HG02759 (cell line): ENCODE measurements around the gene MID2.
"Not testable (repeated sequence)": the region's sequence is repeated elsewhere in the genome, so short reads cannot be mapped to it uniquely, and the experiment has no call there.

Experiments
- ATAC-seq: cut with Tn5 transposase; IDR thresholded peaks from one replicate; pipeline ENCODE4 v1.9.1; 2021; ENCODE audit warnings: mild to moderate bottlenecking, moderate library complexity; ENCODE audit not compliant: unreplicated experiment

MID2 gene

DNA sequence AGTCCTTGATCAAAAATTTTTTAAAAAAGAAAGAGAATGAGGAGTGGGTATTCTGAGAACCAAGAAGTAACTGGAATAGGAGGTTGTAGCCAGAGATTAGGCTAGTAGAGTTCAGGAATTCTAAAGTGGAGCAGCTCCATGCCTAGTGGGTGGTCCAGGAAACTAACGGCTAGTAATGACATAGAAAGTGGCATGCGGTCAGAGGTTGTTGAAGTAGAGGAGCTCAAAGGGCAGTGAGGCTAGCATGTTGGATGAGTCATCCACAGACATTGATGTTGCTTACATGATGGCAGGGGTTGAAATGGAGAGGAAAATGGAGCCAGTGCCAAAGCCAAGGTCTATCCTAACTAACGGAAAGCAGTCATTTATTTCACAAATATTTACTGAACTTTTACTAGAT is 114.4 kb downstream of the MID2 start:
- no peak for ATAC-seq

DNA sequence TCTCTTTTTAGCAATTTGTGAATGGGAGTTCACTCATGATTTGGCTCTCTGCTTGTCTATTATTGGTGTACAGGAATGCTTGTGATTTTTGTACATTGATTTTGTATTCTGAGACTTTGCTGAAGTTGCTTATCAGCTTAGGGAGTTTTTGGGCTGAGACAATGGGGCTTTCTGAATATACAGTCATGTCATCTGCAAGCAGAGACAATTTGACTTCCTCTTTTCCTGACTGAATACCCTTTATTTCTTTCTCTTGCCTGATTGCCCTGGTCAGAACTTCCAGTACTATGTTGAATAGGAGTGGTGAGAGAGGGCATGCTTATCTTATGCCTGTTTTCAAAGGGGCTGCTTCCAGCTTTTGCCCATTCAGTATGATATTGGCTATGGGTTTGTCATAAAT is 129.7 kb downstream of the MID2 start:
- ATAC-seq = not testable (repeated sequence)

DNA sequence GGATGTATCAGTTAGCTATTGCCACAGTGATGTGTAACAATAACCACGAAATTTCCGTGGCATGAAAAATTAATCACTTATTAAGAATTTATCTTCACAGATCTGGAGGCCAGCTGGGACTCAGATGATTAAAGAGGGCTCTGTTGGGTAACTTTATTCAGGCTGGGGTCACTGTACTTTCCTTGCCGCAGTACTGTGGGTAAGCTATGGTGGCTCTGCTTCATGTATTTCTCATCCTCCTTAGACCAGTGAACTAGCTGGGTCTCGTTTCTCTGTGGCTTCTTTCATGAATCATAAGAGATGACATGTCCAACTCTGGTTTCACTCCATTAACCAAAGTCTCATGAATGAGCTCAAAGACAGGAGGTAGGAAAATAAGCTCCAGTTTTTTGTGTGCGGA is 143.0 kb downstream of the MID2 start:
- peak; percentile 67 for ATAC-seq

DNA sequence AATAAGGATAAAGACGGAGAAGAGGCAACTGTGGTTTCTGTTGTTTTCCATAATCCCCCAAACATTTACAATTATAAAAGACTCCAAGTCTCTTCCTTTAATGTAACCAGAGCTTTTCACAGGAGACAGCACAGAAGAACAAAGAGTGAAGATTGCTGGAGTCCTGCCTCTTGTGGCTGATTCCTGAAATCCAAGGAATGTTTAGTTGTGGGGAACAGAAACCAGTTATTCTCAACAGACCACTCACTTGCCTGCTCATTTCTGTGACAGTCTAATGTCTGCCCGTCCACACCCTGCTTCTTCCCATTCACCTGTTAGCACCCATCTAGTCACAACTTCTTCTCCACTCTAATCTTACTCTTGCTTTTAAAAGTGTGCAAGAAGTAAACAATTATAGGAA is 144.4 kb downstream of the MID2 start:
- ATAC-seq = no peak

DNA sequence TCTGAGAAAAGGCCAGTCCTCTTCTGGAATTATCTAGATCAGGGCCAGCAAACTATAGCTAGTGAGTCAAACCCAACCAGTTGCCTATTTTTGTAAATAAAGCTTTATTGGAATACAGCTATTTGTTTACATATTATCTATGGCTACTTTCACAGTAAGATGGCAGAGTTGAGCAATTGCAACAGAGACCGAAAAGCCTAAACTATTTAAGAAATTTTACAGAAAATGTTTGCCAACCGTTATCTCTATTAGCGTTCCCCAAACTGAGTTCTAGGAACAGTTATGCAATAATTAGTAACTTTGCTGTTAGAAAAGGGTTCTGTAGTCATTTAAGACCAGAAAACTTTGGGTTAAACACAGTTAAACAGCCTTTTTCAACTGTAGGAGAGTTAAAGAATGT is 146.0 kb downstream of the MID2 start:
- ATAC-seq = no peak
